ENCODE data around the gene CRYBA2.

CRYBA2 gene

GRCh38 chr2:219018286-219018685 lies 25.1 kb upstream of the CRYBA2 start:
- Mint-ChIP-seq H3K9me3 (no peaks in the 10 kb centered on the region), H3K36me3 (ENCODE audit: low read depth) (no peaks in the 10 kb centered on the region), H3K27ac (no peak overlapping the region), H3K4me1 (ENCODE audit: low read depth) (no peaks in the 10 kb centered on the region), H3K4me3 (no peak overlapping the region), H3K27me3 (ENCODE audit: low read depth) (no peaks in the 10 kb centered on the region)
- no peak for DNase-seq (ENCODE audit: low spot score)

GRCh38 chr2:219017201-219017931 lies 24.1 kb upstream of the CRYBA2 start:
- Mint-ChIP-seq H3K27ac (no peak overlapping the region), H3K4me3 (no peak overlapping the region), H3K9me3 (no peaks in the 10 kb centered on the region), H3K4me1 (ENCODE audit: low read depth) (no peaks in the 10 kb centered on the region), H3K36me3 (ENCODE audit: low read depth) (no peaks in the 10 kb centered on the region), H3K27me3 (ENCODE audit: low read depth) (no peaks in the 10 kb centered on the region)
- DNase-seq (ENCODE audit: low spot score), result no peak

GRCh38 chr2:219016721-219017120 lies 23.5 kb upstream of the CRYBA2 start:
- Mint-ChIP-seq H3K4me1 (ENCODE audit: low read depth) (no peaks in the 10 kb centered on the region), H3K27me3 (ENCODE audit: low read depth) (no peaks in the 10 kb centered on the region), H3K36me3 (ENCODE audit: low read depth) (no peaks in the 10 kb centered on the region), H3K27ac (no peak overlapping the region), H3K4me3 (no peak overlapping the region), H3K9me3 (no peaks in the 10 kb centered on the region)
- DNase-seq (ENCODE audit: low spot score), result no peak

- H3K4me3 Mint-ChIP-seq, result no peak overlapping the region
- no peaks in the 10 kb centered on the region for H3K9me3 Mint-ChIP-seq
- H3K27ac Mint-ChIP-seq, result no peak overlapping the region
- H3K36me3 Mint-ChIP-seq (ENCODE audit: low read depth), result no peaks in the 10 kb centered on the region
- H3K27me3 Mint-ChIP-seq (ENCODE audit: low read depth), result peaks cover 5% of the 10 kb centered on the region
- DNase-seq (ENCODE audit: low spot score), result no peak
- no peaks in the 10 kb centered on the region for H3K4me1 Mint-ChIP-seq (ENCODE audit: low read depth)
Measured at GRCh38 chr2:219010873-219011272, 17.7 kb upstream of the CRYBA2 start.

- Mint-ChIP-seq H3K36me3 (ENCODE audit: low read depth) (no peaks in the 10 kb centered on the region), H3K4me1 (ENCODE audit: low read depth) (no peaks in the 10 kb centered on the region), H3K4me3 (no peak overlapping the region), H3K27ac (no peak overlapping the region), H3K9me3 (no peaks in the 10 kb centered on the region), H3K27me3 (ENCODE audit: low read depth) (peaks cover 11% of the 10 kb centered on the region)
- no peak for DNase-seq (ENCODE audit: low spot score)
Measured at GRCh38 chr2:219010162-219010756, 17.0 kb upstream of the CRYBA2 start.

GRCh38 chr2:219009294-219009693 lies 16.1 kb upstream of the CRYBA2 start:
- Mint-ChIP-seq H3K36me3 (ENCODE audit: low read depth) (no peaks in the 10 kb centered on the region), H3K4me3 (no peak overlapping the region), H3K4me1 (ENCODE audit: low read depth) (no peaks in the 10 kb centered on the region), H3K9me3 (no peaks in the 10 kb centered on the region), H3K27ac (no peak overlapping the region), H3K27me3 (ENCODE audit: low read depth) (peaks cover 18% of the 10 kb centered on the region)
- DNase-seq (ENCODE audit: low spot score), result no peak

GRCh38 chr2:219003979-219004378 lies 10.8 kb upstream of the CRYBA2 start:
- Mint-ChIP-seq H3K36me3 (ENCODE audit: low read depth) (no peaks in the 10 kb centered on the region), H3K27me3 (ENCODE audit: low read depth) (peaks cover 55% of the 10 kb centered on the region), H3K4me3 (no peak overlapping the region), H3K4me1 (ENCODE audit: low read depth) (peaks cover 2% of the 10 kb centered on the region), H3K27ac (no peak overlapping the region), H3K9me3 (no peaks in the 10 kb centered on the region)
- no peak for DNase-seq (ENCODE audit: low spot score)

- Mint-ChIP-seq H3K27me3 (ENCODE audit: low read depth) (peaks cover 60% of the 10 kb centered on the region), H3K36me3 (ENCODE audit: low read depth) (no peaks in the 10 kb centered on the region), H3K4me1 (ENCODE audit: low read depth) (peaks cover 2% of the 10 kb centered on the region), H3K9me3 (no peaks in the 10 kb centered on the region), H3K4me3 (no peak overlapping the region), H3K27ac (no peak overlapping the region)
- DNase-seq (ENCODE audit: low spot score), result no peak
Measured at GRCh38 chr2:219003267-219003634, 10.0 kb upstream of the CRYBA2 start.

- Mint-ChIP-seq H3K9me3 (no peaks in the 10 kb centered on the region), H3K4me3 (no peak overlapping the region), H3K4me1 (ENCODE audit: low read depth) (peaks cover 2% of the 10 kb centered on the region), H3K27me3 (ENCODE audit: low read depth) (peaks cover 63% of the 10 kb centered on the region), H3K36me3 (ENCODE audit: low read depth) (no peaks in the 10 kb centered on the region), H3K27ac (no peak overlapping the region)
- peak; percentile 21 for DNase-seq (ENCODE audit: low spot score)
Measured at GRCh38 chr2:219002395-219003266, 9.4 kb upstream of the CRYBA2 start.

- DNase-seq (ENCODE audit: low spot score), result peak; percentile 18
- Mint-ChIP-seq H3K27ac (no peak overlapping the region), H3K27me3 (ENCODE audit: low read depth) (peaks cover 68% of the 10 kb centered on the region), H3K4me1 (ENCODE audit: low read depth) (peaks cover 2% of the 10 kb centered on the region), H3K4me3 (no peak overlapping the region), H3K9me3 (no peaks in the 10 kb centered on the region), H3K36me3 (ENCODE audit: low read depth) (no peaks in the 10 kb centered on the region)
Measured at GRCh38 chr2:219001577-219002394, 8.6 kb upstream of the CRYBA2 start.

- Mint-ChIP-seq H3K4me3 (no peak overlapping the region), H3K4me1 (ENCODE audit: low read depth) (peaks cover 2% of the 10 kb centered on the region), H3K9me3 (no peaks in the 10 kb centered on the region), H3K27ac (no peak overlapping the region), H3K36me3 (ENCODE audit: low read depth) (no peaks in the 10 kb centered on the region), H3K27me3 (ENCODE audit: low read depth) (peaks cover 72% of the 10 kb centered on the region)
- no peak for DNase-seq (ENCODE audit: low spot score)
Measured at GRCh38 chr2:219001100-219001576, 7.9 kb upstream of the CRYBA2 start.

- H3K27ac Mint-ChIP-seq, result no peak overlapping the region
- H3K4me3 Mint-ChIP-seq, result no peak overlapping the region
- no peaks in the 10 kb centered on the region for H3K36me3 Mint-ChIP-seq (ENCODE audit: low read depth)
- DNase-seq (ENCODE audit: low spot score), result no peak
- peaks cover 75% of the 10 kb centered on the region for H3K27me3 Mint-ChIP-seq (ENCODE audit: low read depth)
- peaks cover 2% of the 10 kb centered on the region for H3K4me1 Mint-ChIP-seq (ENCODE audit: low read depth)
- no peaks in the 10 kb centered on the region for H3K9me3 Mint-ChIP-seq
Measured at GRCh38 chr2:219000569-219000960, 7.3 kb upstream of the CRYBA2 start.

- H3K4me3 Mint-ChIP-seq, result no peak overlapping the region
- H3K27ac Mint-ChIP-seq, result no peak overlapping the region
- H3K4me1 Mint-ChIP-seq (ENCODE audit: low read depth), result peaks cover 2% of the 10 kb centered on the region
- H3K27me3 Mint-ChIP-seq (ENCODE audit: low read depth), result peaks cover 76% of the 10 kb centered on the region
- H3K9me3 Mint-ChIP-seq, result no peaks in the 10 kb centered on the region
- no peaks in the 10 kb centered on the region for H3K36me3 Mint-ChIP-seq (ENCODE audit: low read depth)
- no peak for DNase-seq (ENCODE audit: low spot score)
Measured at GRCh38 chr2:218999881-219000568, 6.8 kb upstream of the CRYBA2 start.

Measured in T-helper 2 cell treated with Interferon-gamma antibody and Interleukin-4, amounts not matched to agents 5 μg/mL and 100 μg/mL, for 36 hours (primary cell).